ENCODE measurements around the gene SCG3. TPM values are rescaled to one million over a fixed set of nuclear protein-coding genes. Genes with fewer than 3 reads are reported as not detected.

SCG3 gene
- polyA plus RNA-seq, 1 donor (not counting 4 experiments of a cell fraction or from before 2014, with no cell fraction given): not detected

DNA sequence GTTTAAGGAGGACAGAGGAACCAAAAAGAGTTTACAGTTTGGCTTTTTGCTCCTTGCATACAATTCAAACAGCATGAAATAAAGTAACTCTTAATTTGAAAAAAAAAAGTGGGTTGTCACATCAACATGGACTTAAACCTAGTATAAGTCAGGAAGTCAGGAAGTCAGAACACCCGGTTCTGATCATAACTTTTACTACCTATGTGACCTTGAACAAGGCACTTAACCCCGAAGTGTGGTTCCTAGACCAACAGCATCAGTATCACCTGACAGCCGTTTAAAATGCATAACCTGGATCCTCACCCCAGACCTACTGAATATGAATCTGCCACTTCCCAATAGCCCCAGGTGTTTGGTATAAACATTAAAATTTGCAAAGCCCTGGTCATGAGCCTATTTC is 37.4 kb downstream of the SCG3 start:
- dilution Hi-C loops (cut with MboI; ENCODE audit: extremely low pct_ligation_motif_present, low sequenced_read_pairs): no loop called here
- no peak for FAIRE-seq
- Histone ChIP-seq H3K4me1 (ENCODE audit: control insufficient read depth, extremely low read depth, insufficient read depth, low read length) (no peaks in the 10 kb centered on the region), H3K27ac (ENCODE audit: control insufficient read depth, insufficient read depth, low read length) (no peak overlapping the region), H3K4me2 (ENCODE audit: control insufficient read depth, extremely low read depth, insufficient read depth, low read depth, low read length) (no peak overlapping the region), H3K4me3 (ENCODE audit: control insufficient read depth in 2 of 3, extremely low read depth in 1 of 3, insufficient read depth in 2 of 3, low read depth in 1 of 3, low read length in 3 of 3) (no peak overlapping the region), H3K9me3 (ENCODE audit: control insufficient read depth, low read depth, low read length) (no peaks in the 10 kb centered on the region), H3K27me3 (ENCODE audit: control insufficient read depth, extremely low read depth, insufficient read depth, low read length) (no peaks in the 10 kb centered on the region), H3K36me3 (ENCODE audit: control insufficient read depth in 2 of 2, extremely low read depth in 1 of 2, insufficient read depth in 2 of 2, low read length in 2 of 2) (no peaks in the 10 kb centered on the region), H4K20me1 (ENCODE audit: control insufficient read depth, extremely low read depth, insufficient read depth, low read length) (no peaks in the 10 kb centered on the region), H3K9ac (ENCODE audit: control insufficient read depth, extremely low read depth, insufficient read depth, low read length) (no peak overlapping the region), H2AFZ (ENCODE audit: control insufficient read depth, low read length) (no peak overlapping the region), H3K79me2 (ENCODE audit: control insufficient read depth, insufficient read depth, low read length) (no peaks in the 10 kb centered on the region), H3K9me1 (ENCODE audit: control insufficient read depth, extremely low read depth, insufficient read depth, low read length) (no peaks in the 10 kb centered on the region)
- TF ChIP-seq CTCF (optimal IDR thresholded peaks at IDR 0.05 in 1 of 3, IDR thresholded peaks at IDR 0.05 in 1 of 3, conservative IDR thresholded peaks at IDR 0.05 in 1 of 3; ENCODE audit: extremely low read depth in 1 of 3, insufficient read depth in 2 of 3, low read length in 3 of 3): no peak
- TF ChIP-seq EZH2 (IDR thresholded peaks at IDR 0.05; ENCODE audit: low read length): no peak
- DNase-seq (ENCODE audit: low read depth, low spot score): no peak

DNA sequence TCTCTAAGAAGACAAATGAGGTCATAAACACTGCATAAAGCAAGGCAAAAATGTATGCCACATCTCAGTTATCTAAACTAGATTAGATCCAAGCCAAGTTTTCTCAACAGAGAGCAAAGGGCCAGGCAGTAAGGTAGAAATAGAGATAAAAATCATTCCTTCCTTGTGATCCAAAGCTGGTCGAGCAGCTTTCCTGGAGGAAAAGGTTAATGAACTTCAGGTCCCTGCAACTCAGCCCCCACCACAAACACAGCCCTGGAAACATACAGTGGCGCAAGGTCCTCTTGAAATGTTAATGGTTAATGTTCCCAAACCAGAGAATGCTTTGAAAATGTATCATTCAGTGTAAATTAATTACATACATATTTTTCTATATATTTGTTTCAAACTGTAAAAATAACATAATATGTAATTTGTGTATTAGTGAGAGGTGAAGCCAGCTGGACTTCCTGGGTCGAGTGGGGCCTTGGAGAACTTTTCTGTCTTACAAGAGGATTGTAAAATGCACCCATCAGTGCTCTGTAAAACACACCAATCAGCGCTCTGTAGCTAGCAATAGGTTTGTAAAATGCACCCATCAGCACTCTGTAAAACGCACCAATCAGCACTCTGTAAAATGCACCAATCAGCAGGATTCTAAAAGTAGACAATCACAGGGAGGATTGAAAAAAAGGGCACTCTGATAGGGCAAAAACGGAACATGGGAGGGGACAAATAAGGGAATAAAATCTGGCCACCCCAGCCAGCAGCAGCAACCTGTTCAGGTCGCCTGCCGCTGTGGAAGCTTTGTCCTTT is 39.1 kb downstream of the SCG3 start:
- Histone ChIP-seq H3K9me1 (ENCODE audit: control insufficient read depth, extremely low read depth, insufficient read depth, low read length) (no peaks in the 10 kb centered on the region), H3K27ac (ENCODE audit: control insufficient read depth, insufficient read depth, low read length) (no peak overlapping the region), H3K9me3 (ENCODE audit: control insufficient read depth, low read depth, low read length) (no peaks in the 10 kb centered on the region), H3K9ac (ENCODE audit: control insufficient read depth, extremely low read depth, insufficient read depth, low read length) (no peak overlapping the region), H3K4me3 (ENCODE audit: control insufficient read depth in 2 of 3, extremely low read depth in 1 of 3, insufficient read depth in 2 of 3, low read depth in 1 of 3, low read length in 3 of 3) (no peak overlapping the region), H3K4me2 (ENCODE audit: control insufficient read depth, extremely low read depth, insufficient read depth, low read depth, low read length) (no peak overlapping the region), H4K20me1 (ENCODE audit: control insufficient read depth, extremely low read depth, insufficient read depth, low read length) (no peaks in the 10 kb centered on the region), H3K27me3 (ENCODE audit: control insufficient read depth, extremely low read depth, insufficient read depth, low read length) (no peaks in the 10 kb centered on the region), H2AFZ (ENCODE audit: control insufficient read depth, low read length) (no peak overlapping the region), H3K79me2 (ENCODE audit: control insufficient read depth, insufficient read depth, low read length) (no peaks in the 10 kb centered on the region), H3K36me3 (ENCODE audit: control insufficient read depth in 2 of 2, extremely low read depth in 1 of 2, insufficient read depth in 2 of 2, low read length in 2 of 2) (no peaks in the 10 kb centered on the region), H3K4me1 (ENCODE audit: control insufficient read depth, extremely low read depth, insufficient read depth, low read length) (peaks cover 3% of the 10 kb centered on the region)
- DNase-seq (ENCODE audit: low read depth, low spot score) (no peak), FAIRE-seq (no peak)
- TF ChIP-seq CTCF (optimal IDR thresholded peaks at IDR 0.05 in 1 of 3, IDR thresholded peaks at IDR 0.05 in 1 of 3, conservative IDR thresholded peaks at IDR 0.05 in 1 of 3; ENCODE audit: extremely low read depth in 1 of 3, insufficient read depth in 2 of 3, low read length in 3 of 3): no peak
- TF ChIP-seq EZH2 (IDR thresholded peaks at IDR 0.05; ENCODE audit: low read length): no peak
- dilution Hi-C loops (cut with MboI; ENCODE audit: extremely low pct_ligation_motif_present, low sequenced_read_pairs): no loop called here
